Activated naive CD8-positive, alpha-beta T cell treated with anti-CD3 and anti-CD28 coated beads, Interleukin-2, amount 10 ng/mL, durations not matched to agents 7 days and 5 days (primary cell): ENCODE data around the gene MYO1G. TPM values are rescaled to one million over a fixed set of nuclear protein-coding genes. Genes with fewer than 3 reads are reported as not detected.

ENCODE experiments used
- ATAC-seq: fragments of 150-1000 bp; cut with Tn5 transposase; one replicate; pipeline ENCODE4 v1.10.0; 2021; ENCODE audit warnings: low read depth, moderate library complexity
- POLR2A ChIA-PET: fragments of 350-600 bp; sonication (Branson Sonifier 250); formaldehyde crosslinking; loops from one replicate; lab custom pipeline; 2021; ENCODE audit warnings: antibody characterized with exemption; lab: Charles Lee
- DNase-seq: peaks from one replicate; pipeline ENCODE4 v3.0.0; 2021
- H3K27ac Mint-ChIP-seq: one replicate; pipeline ENCODE4 v1.8.0; 2022; ENCODE audit warnings: mild to moderate bottlenecking, mixed read lengths
- H3K27me3 Mint-ChIP-seq: one replicate; pipeline ENCODE4 v1.8.0; 2022; ENCODE audit warnings: mild to moderate bottlenecking, moderate library complexity, mixed read lengths
- H3K36me3 Mint-ChIP-seq: one replicate; pipeline ENCODE4 v1.8.0; 2021; ENCODE audit warnings: mild to moderate bottlenecking, mixed read lengths
- H3K4me1 Mint-ChIP-seq: one replicate; pipeline ENCODE4 v1.8.0; 2021; ENCODE audit warnings: mixed read lengths
- H3K4me3 Mint-ChIP-seq: one replicate; pipeline ENCODE4 v1.8.0; 2022; ENCODE audit warnings: mild to moderate bottlenecking, moderate library complexity, mixed read lengths
- H3K9me3 Mint-ChIP-seq: one replicate; pipeline ENCODE4 v1.8.0; 2021; ENCODE audit warnings: mixed read lengths
- total RNA-seq, 2 experiments: library from RNA; stranded (reverse); gene quantifications; one replicate each; pipeline ENCODE4 v1.2.3, GENCODE V29; 2021

MYO1G gene
- total RNA-seq, 2 experiments from 2014 or later = 382 to 403 TPM

- Mint-ChIP-seq H3K4me1 (peaks cover 10% of the 10 kb centered on the region), H3K36me3 (peaks cover 19% of the 10 kb centered on the region), H3K4me3 (no peak overlapping the region), H3K9me3 (no peaks in the 10 kb centered on the region), H3K27me3 (no peaks in the 10 kb centered on the region), H3K27ac (no peak overlapping the region)
- DNase-seq = peak; percentile 30
- POLR2A ChIA-PET = interaction anchor here (0.9 to 8.7 kb wide), 6 partner anchors 5 to 133 kb away, joined by 3 to 76 read pairs (median 4); no protein-coding TSS in a partner anchor
- ATAC-seq = no peak
These were observed 11.9 kb downstream of the MYO1G start for GRCh38 chr7:44966731-44967538.

- Mint-ChIP-seq H3K36me3 (peaks cover 15% of the 10 kb centered on the region), H3K4me1 (peaks cover 7% of the 10 kb centered on the region), H3K27ac (no peak overlapping the region), H3K27me3 (no peaks in the 10 kb centered on the region), H3K4me3 (no peak overlapping the region), H3K9me3 (no peaks in the 10 kb centered on the region)
- no peak for ATAC-seq
- no peak for DNase-seq
- POLR2A ChIA-PET = interaction anchor here (1.1 to 8.7 kb wide), 4 partner anchors 6 to 133 kb away, joined by 3 to 76 read pairs (median 10); no protein-coding TSS in a partner anchor
These were observed 12.7 kb downstream of the MYO1G start for GRCh38 chr7:44965937-44966730.

GRCh38 chr7:44965441-44965903 lies 13.3 kb downstream of the MYO1G start:
- POLR2A ChIA-PET = interaction anchor here (0.6 to 8.7 kb wide), 6 partner anchors 6 to 134 kb away, joined by 3 to 76 read pairs (median 6); partner anchors contain the start of gene MYO1G
- H3K27me3 Mint-ChIP-seq = no peaks in the 10 kb centered on the region
- DNase-seq = no peak
- peaks cover 9% of the 10 kb centered on the region for H3K4me1 Mint-ChIP-seq
- H3K36me3 Mint-ChIP-seq = peaks cover 17% of the 10 kb centered on the region
- H3K27ac Mint-ChIP-seq = no peak overlapping the region
- no peak overlapping the region for H3K4me3 Mint-ChIP-seq
- ATAC-seq = peak; percentile 2
- no peaks in the 10 kb centered on the region for H3K9me3 Mint-ChIP-seq

- Mint-ChIP-seq H3K4me1 (peaks cover 14% of the 10 kb centered on the region), H3K9me3 (no peaks in the 10 kb centered on the region), H3K4me3 (no peak overlapping the region), H3K36me3 (peaks cover 20% of the 10 kb centered on the region), H3K27ac (no peak overlapping the region), H3K27me3 (no peaks in the 10 kb centered on the region)
- DNase-seq (no peak), ATAC-seq (peak; percentile 2)
- POLR2A ChIA-PET = interaction anchor here (0.6 to 8.7 kb wide), 7 partner anchors 7 to 151 kb away, joined by 3 to 76 read pairs (median 5); partner anchors contain the start of gene MYO1G
These were observed 13.9 kb downstream of the MYO1G start for GRCh38 chr7:44964831-44965440.

- H3K36me3 Mint-ChIP-seq = peaks cover 20% of the 10 kb centered on the region
- H3K27me3 Mint-ChIP-seq = no peaks in the 10 kb centered on the region
- no peaks in the 10 kb centered on the region for H3K9me3 Mint-ChIP-seq
- POLR2A ChIA-PET = interaction anchor here (0.6 to 8.7 kb wide), 8 partner anchors 7 to 151 kb away, joined by 3 to 76 read pairs (median 5); partner anchors contain the start of gene MYO1G
- ATAC-seq (peak; percentile 3), DNase-seq (peak; percentile 42)
- H3K27ac Mint-ChIP-seq = no peak overlapping the region
- H3K4me1 Mint-ChIP-seq = peaks cover 19% of the 10 kb centered on the region
- H3K4me3 Mint-ChIP-seq = no peak overlapping the region
These were observed 14.4 kb downstream of the MYO1G start for GRCh38 chr7:44964384-44964830.

DNA sequence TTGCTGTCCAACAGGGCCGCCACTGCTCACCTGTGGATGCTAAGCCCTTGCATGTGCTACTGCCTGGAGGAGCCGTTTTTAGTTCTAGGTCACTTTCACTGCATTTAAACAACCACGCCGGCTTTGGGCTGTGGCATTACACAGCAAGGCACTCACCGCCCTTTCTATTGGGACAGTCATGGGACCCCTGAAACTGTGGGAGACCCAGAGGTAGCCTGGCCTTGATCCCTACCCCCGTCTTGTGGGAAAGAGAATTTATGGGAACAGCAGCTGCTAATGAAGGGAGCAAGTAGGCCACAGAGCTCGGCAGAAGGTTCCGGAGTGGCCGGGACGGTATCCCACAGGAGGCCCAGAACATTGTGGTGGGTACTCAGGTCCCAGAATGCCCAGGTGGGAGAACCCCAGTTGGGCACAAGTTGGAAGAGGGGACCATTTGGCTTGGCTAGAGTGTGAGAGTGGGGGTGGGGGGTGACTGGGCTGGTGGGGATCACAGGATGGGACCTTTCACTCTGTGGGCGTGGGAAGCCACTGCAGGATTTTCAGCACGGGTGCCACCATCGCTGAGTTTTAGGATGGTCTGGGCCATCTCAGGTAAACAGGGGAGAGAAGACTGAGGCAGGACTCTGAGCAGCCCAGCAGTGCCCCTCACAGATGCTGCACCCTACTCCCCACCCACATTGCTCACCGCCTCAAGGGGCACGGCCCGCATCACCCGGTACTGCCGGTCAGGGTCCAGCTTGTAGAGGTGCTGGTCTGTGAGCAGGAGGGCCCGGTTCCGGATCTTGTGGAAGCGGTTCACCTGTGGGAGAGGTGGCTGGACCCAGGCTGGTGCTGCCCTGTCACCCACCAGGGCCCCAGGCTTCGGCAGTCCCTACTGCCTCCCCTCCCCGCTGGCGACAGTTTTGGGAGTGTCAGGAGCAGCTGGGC lies 15.2 kb downstream of the MYO1G start:
- ATAC-seq (no peak), DNase-seq (no peak)
- Mint-ChIP-seq H3K4me3 (no peak overlapping the region), H3K36me3 (peaks cover 20% of the 10 kb centered on the region), H3K27me3 (no peaks in the 10 kb centered on the region), H3K27ac (peak overlapping the region; percentile 25), H3K9me3 (no peaks in the 10 kb centered on the region), H3K4me1 (peaks cover 24% of the 10 kb centered on the region)
- POLR2A ChIA-PET = interaction anchor here (0.6 to 8.7 kb wide), 5 partner anchors 8 to 115 kb away, joined by 3 to 76 read pairs (median 5); no protein-coding TSS in a partner anchor

DNA sequence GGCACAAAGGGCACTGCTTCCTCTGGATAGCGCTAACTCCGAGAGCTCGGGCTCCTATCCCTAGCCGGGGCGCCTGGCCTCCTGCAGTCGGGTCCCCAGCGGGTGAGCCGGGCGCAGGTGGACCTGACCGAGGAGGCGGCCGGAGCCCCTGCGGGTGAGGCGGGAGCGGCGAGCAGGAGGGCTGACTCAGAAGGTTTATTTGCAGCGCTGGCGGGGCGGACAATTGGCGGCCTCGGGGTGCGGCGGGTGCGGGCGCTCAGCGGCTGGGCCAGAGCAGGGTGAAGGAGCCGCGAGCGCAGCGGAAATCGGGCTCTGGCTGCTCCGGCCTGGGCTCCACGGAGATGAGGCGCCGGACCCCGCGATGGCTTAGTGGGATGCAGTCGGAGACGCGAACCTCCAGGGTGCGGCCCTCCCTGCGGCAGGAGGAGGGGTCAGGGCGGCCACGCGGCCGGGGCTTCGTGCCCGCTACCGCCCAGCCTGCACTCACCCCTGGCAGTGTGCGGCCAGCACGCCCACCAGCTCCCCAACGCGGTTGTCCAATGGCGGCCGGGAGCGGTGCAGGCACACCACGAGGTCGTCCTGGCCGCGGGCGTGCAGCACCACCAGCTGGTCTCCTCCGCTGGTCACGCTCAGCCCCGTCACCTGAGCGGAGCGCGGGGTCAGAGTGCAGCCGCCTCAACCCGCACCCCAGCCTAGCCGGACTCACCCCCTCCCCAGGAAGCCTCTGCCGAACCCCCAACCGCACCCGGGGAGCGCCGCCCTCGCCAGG lies 16.1 kb downstream of the MYO1G start:
- ATAC-seq (no peak), DNase-seq (peak; percentile 35)
- Mint-ChIP-seq H3K36me3 (peaks cover 15% of the 10 kb centered on the region), H3K4me3 (no peak overlapping the region), H3K9me3 (no peaks in the 10 kb centered on the region), H3K27me3 (no peaks in the 10 kb centered on the region), H3K27ac (no peak overlapping the region), H3K4me1 (peaks cover 22% of the 10 kb centered on the region)
- POLR2A ChIA-PET = interaction anchor here (0.6 to 8.7 kb wide), 4 partner anchors 9 to 114 kb away, joined by 4 to 76 read pairs (median 5); no protein-coding TSS in a partner anchor

DNA sequence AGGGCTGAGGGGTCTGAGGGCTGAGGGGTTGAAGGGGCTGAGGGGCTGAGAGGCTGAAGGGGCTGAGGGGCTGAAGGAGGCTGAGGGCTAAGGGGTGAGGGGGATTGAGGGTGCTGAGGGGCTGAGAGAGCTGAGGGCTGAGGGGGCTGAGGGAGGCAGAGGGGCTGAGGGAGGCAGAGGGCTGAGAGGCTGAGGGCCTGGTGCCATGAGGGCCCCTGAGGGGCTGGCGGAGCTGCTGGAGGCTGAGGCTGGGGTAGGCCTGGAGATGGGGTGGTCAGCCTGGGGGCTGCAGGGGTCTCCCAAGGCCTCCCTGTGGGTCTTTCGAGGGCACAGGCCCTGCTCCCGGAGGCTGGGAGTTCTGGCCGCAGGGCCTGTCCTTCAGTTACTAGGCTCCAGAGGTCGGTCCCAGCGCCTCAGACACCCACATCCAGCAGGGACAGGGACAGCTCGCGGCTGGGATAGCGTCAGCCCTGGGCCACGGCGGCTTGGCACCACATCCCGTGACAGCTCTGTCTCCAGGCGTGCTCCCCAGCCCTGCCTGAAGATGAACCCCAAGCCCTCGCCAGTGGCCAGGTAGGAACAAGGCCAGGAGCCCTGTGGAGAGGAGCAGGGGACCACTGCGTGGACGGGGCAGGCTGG lies 16.9 kb downstream of the MYO1G start:
- H3K4me1 Mint-ChIP-seq = peaks cover 22% of the 10 kb centered on the region
- peak overlapping the region; percentile 16 for H3K27ac Mint-ChIP-seq
- DNase-seq = peak; percentile 52
- no peaks in the 10 kb centered on the region for H3K9me3 Mint-ChIP-seq
- ATAC-seq = peak; percentile 6
- no peak overlapping the region for H3K4me3 Mint-ChIP-seq
- no peaks in the 10 kb centered on the region for H3K27me3 Mint-ChIP-seq
- H3K36me3 Mint-ChIP-seq = peaks cover 15% of the 10 kb centered on the region
- POLR2A ChIA-PET = interaction anchor here (0.6 to 8.7 kb wide), 4 partner anchors 10 to 150 kb away, joined by 3 to 76 read pairs (median 4); partner anchors contain the start of gene TBRG4

DNA sequence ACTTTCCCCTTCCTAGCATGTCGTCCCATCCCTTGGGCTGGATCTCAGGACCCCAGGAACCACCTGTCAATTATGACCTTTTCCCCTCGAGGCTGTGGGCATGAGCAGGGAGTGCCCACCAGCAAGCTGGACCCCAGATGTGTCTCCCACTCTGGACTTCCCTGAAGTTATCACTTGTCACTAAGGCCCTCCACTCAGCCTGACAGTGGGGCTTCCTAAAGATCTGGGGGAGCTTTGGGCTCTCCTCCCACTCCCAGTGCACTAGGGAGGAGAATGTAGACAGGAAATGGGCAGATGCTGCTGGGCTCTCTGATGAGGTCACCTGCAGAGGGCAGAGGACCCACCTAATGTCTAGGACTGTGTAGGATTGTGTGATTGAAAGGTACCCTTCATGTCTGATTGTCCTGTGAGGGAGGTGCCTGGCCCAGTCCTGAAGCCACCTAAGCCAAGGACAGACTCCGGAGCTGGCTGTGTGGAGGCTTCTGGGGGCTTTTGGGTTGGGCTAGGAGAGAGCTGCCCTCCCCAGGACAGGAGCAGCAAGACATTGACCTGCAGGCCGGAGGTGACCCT lies 18.7 kb downstream of the MYO1G start:
- H3K27me3 Mint-ChIP-seq = no peaks in the 10 kb centered on the region
- peak overlapping the region; percentile 72 for H3K27ac Mint-ChIP-seq
- DNase-seq (peak; percentile 30), ATAC-seq (peak; percentile 5)
- peaks cover 11% of the 10 kb centered on the region for H3K36me3 Mint-ChIP-seq
- H3K4me3 Mint-ChIP-seq = peak overlapping the region; percentile 21
- no peaks in the 10 kb centered on the region for H3K9me3 Mint-ChIP-seq
- POLR2A ChIA-PET = interaction anchor here (8.7 kb wide), 1 partner anchor 12 kb away, joined by 76 read pairs; no protein-coding TSS in a partner anchor
- peaks cover 19% of the 10 kb centered on the region for H3K4me1 Mint-ChIP-seq

GRCh38 chr7:44959433-44959951 lies 19.3 kb downstream of the MYO1G start:
- ATAC-seq (peak; percentile 31), DNase-seq (peak; percentile 39)
- POLR2A ChIA-PET = interaction anchor here (8.7 kb wide), 1 partner anchor 12 kb away, joined by 76 read pairs; no protein-coding TSS in a partner anchor
- peaks cover 18% of the 10 kb centered on the region for H3K4me1 Mint-ChIP-seq
- H3K36me3 Mint-ChIP-seq = peaks cover 9% of the 10 kb centered on the region
- H3K9me3 Mint-ChIP-seq = no peaks in the 10 kb centered on the region
- peak overlapping the region; percentile 57 for H3K27ac Mint-ChIP-seq
- H3K4me3 Mint-ChIP-seq = no peak overlapping the region
- peaks cover 6% of the 10 kb centered on the region for H3K27me3 Mint-ChIP-seq
